ENCODE measurements around the gene MYBPC2.

The MYBPC2 gene

DNA sequence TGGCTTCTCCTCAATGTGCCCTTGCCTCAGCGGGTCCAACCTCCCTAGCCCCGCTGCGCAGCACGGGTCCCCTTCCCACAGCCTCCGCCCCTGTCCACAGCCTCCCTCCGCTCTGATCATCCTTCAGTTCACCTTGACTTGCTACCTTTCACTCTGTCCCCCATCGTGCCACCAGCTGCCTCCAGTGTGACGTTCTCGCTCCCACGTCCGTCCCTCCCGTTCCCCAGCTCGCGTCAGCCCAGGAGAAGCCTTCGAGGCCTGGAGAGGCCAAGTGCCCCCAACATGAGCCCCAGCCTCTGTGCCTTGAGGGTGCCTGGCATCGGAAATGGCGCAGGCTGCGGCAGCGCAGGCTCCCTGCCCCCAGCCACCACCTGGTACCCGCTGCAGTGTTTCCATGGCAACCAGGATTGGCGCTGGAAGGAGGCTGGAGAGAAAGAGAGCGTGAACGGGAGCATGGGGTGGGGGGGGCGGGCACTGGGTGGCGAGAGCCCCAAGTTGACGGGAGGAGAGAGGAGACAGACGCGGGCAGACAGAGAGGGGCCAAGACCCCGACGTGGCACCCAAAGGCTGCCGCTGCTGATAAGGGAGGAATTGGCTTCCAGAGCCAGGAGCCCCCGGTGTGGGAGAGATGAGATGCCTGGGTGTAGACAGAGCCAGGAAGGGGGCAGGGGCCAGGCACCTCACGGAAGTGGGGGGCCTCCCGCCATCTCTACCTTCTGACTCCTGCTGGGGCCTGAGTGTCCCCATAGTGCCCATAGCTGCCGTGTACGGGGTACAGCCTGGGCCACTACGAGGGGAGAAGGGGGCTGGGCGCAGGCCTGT is 81.9 kb downstream of the MYBPC2 start:
- no peak overlapping the region for H3K4me3 ChIP-seq (ENCODE audit: low read depth, low read length)
- TF ChIP-seq, protein P1, sequence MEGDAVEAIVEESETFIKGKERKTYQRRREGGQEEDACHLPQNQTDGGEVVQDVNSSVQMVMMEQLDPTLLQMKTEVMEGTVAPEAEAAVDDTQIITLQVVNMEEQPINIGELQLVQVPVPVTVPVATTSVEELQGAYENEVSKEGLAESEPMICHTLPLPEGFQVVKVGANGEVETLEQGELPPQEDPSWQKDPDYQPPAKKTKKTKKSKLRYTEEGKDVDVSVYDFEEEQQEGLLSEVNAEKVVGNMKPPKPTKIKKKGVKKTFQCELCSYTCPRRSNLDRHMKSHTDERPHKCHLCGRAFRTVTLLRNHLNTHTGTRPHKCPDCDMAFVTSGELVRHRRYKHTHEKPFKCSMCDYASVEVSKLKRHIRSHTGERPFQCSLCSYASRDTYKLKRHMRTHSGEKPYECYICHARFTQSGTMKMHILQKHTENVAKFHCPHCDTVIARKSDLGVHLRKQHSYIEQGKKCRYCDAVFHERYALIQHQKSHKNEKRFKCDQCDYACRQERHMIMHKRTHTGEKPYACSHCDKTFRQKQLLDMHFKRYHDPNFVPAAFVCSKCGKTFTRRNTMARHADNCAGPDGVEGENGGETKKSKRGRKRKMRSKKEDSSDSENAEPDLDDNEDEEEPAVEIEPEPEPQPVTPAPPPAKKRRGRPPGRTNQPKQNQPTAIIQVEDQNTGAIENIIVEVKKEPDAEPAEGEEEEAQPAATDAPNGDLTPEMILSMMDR (conservative IDR thresholded peaks at IDR 0.05; ENCODE audit: low read depth, low read length): no peak

DNA sequence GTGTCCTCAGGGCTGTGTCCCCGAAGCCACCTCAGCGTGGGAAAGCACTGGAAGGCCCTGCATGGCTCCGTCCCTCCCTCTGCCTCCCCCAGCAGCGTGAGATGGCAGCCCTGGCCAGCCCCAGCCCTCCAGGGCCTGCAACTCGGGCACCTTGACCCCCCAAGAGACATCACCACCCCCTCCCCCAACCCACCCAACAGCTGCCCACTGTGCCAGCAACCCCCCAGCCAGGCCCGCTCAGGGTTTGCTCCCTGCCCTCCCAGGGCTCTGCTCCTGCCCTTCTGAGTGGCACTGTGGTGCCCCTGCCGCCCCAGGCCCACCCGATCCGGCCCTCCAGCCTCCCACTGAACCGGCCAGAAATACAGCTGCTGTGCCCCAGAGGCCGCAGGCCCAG is 82.5 kb downstream of the MYBPC2 start:
- TF ChIP-seq, protein P1 (conservative IDR thresholded peaks at IDR 0.05; ENCODE audit: low read depth, low read length): no peak
- DNase-seq (ENCODE audit: low read depth): no peak
- no peak overlapping the region for H3K4me3 ChIP-seq (ENCODE audit: low read depth, low read length)

More for the DNA sequence above, 81.9 kb downstream of the MYBPC2 start:
- DNase-seq (ENCODE audit: low read depth): no peak
